ENCODE data around the gene NPW.
A peak's percentile ranks its signal among the peaks of the same experiment; 100 is the strongest.

- TF ChIP-seq CTCF (IDR thresholded peaks at IDR 0.05) = peak; percentile 29 to 51 (median 50)
- no peak for TF ChIP-seq POLR2A (IDR thresholded peaks at IDR 0.05)
Observed at GRCh38 chr16:2047330-2048115, 27.9 kb downstream of the NPW start, which contains the start of the genes NTHL1 and TSC2.
